Measurements from ENCODE around the gene PTPRE.

PTPRE gene

GRCh38 chr10:127888521-127889312, 18.2 kb upstream of the PTPRE start:
- POLR2A ChIA-PET, result no interaction called here
- TF ChIP-seq CTCF (IDR thresholded peaks at IDR 0.05; ENCODE audit: control extremely low read depth, extremely low read depth, low read depth, missing control alignments), result no peak
- DNase-seq (ENCODE audit: extremely low spot score), result no peak
- CTCF ChIA-PET, result interaction anchor here (1.5 kb wide), 1 partner anchor 9 kb away, joined by 4 read pairs; no protein-coding TSS in a partner anchor

- no peak for DNase-seq (ENCODE audit: extremely low spot score)
- CTCF ChIA-PET, result no interaction called here
- TF ChIP-seq CTCF (IDR thresholded peaks at IDR 0.05; ENCODE audit: control extremely low read depth, extremely low read depth, low read depth, missing control alignments), result no peak
- POLR2A ChIA-PET, result no interaction called here
Measured at GRCh38 chr10:127889605-127890195, 17.2 kb upstream of the PTPRE start.

- CTCF ChIA-PET, result no interaction called here
- no peak for DNase-seq (ENCODE audit: extremely low spot score)
- POLR2A ChIA-PET, result no interaction called here
- TF ChIP-seq CTCF (IDR thresholded peaks at IDR 0.05; ENCODE audit: control extremely low read depth, extremely low read depth, low read depth, missing control alignments), result no peak
Measured at GRCh38 chr10:127890216-127890615, 16.7 kb upstream of the PTPRE start.

GRCh38 chr10:127890832-127891334, 16.0 kb upstream of the PTPRE start:
- ChIA-PET CTCF (interaction anchor here (1.4 kb wide), 1 partner anchor 120 kb away, joined by 3 read pairs; no protein-coding TSS in a partner anchor), POLR2A (no interaction called here)
- no peak for DNase-seq (ENCODE audit: extremely low spot score)
- no peak for TF ChIP-seq CTCF (IDR thresholded peaks at IDR 0.05; ENCODE audit: control extremely low read depth, extremely low read depth, low read depth, missing control alignments)

GRCh38 chr10:127892743-127893142, 14.2 kb upstream of the PTPRE start, which contains the start of gene CLRN3:
TSS of gene CLRN3 (minus strand) at chr10:127892941. CDS start at chr10:127892784, 157 bp downstream.
- POLR2A ChIA-PET, result no interaction called here
- no peak for DNase-seq (ENCODE audit: extremely low spot score)
- CTCF ChIA-PET, result interaction anchor here (0.9 kb wide), 1 partner anchor 10 kb away, joined by 3 read pairs; no protein-coding TSS in a partner anchor
- no peak for TF ChIP-seq CTCF (IDR thresholded peaks at IDR 0.05; ENCODE audit: control extremely low read depth, extremely low read depth, low read depth, missing control alignments)

- CTCF ChIA-PET, result interaction anchor here (1.0 kb wide), 1 partner anchor 12 kb away, joined by 3 read pairs; no protein-coding TSS in a partner anchor
- no peak for DNase-seq (ENCODE audit: extremely low spot score)
- POLR2A ChIA-PET, result no interaction called here
- no peak for TF ChIP-seq CTCF (IDR thresholded peaks at IDR 0.05; ENCODE audit: control extremely low read depth, extremely low read depth, low read depth, missing control alignments)
Measured at GRCh38 chr10:127894146-127894545, 12.8 kb upstream of the PTPRE start.
